Activated naive CD4-positive, alpha-beta T cell (primary cell): ENCODE results near the gene PRPF38A.

Source experiments
- DNase-seq, 4 experiments: peaks; one replicate each; lab custom pipeline; 2025; lab: John Stamatoyannopoulos, UW

The PRPF38A gene

GRCh38 chr1:52400131-52400530 lies 4.3 kb upstream of the PRPF38A start:
- no peak for DNase-seq

GRCh38 chr1:52402860-52403240 lies 1.6 kb upstream of the PRPF38A start:
- no peak for DNase-seq

GRCh38 chr1:52403566-52404115 lies 761 bp upstream of the PRPF38A start:
- peak in 2 of 4 experiments; percentile 14 to 23 for DNase-seq

GRCh38 chr1:52404975-52405338 lies 555 bp downstream of the PRPF38A start:
- DNase-seq: no peak

- no peak for DNase-seq
Observed at GRCh38 chr1:52413410-52413989, 9.1 kb downstream of the PRPF38A start.

GRCh38 chr1:52414942-52415341 lies 10.5 kb downstream of the PRPF38A start:
- DNase-seq: no peak

GRCh38 chr1:52416811-52417210 lies 12.4 kb downstream of the PRPF38A start:
- DNase-seq: no peak

GRCh38 chr1:52420713-52421112 lies 16.3 kb downstream of the PRPF38A start:
- DNase-seq: no peak

GRCh38 chr1:52423055-52423454 lies 18.7 kb downstream of the PRPF38A start:
- no peak for DNase-seq

GRCh38 chr1:52423771-52424170 lies 19.4 kb downstream of the PRPF38A start:
- peak; percentile 2 to 51 (median 34) for DNase-seq

- DNase-seq: no peak
Observed at GRCh38 chr1:52424231-52424636, 19.8 kb downstream of the PRPF38A start.

- no peak for DNase-seq
Observed at GRCh38 chr1:52424813-52425212, 20.4 kb downstream of the PRPF38A start.

GRCh38 chr1:52426371-52426770 lies 22.0 kb downstream of the PRPF38A start:
- no peak for DNase-seq

- DNase-seq: no peak
Observed at GRCh38 chr1:52427152-52427551, 22.8 kb downstream of the PRPF38A start.

- no peak for DNase-seq
Observed at GRCh38 chr1:52432807-52433206, 28.4 kb downstream of the PRPF38A start.

GRCh38 chr1:52435211-52435610 lies 30.8 kb downstream of the PRPF38A start:
- no peak for DNase-seq

GRCh38 chr1:52435650-52436049 lies 31.2 kb downstream of the PRPF38A start:
- no peak for DNase-seq

- no peak for DNase-seq
Observed at GRCh38 chr1:52436817-52437216, 32.4 kb downstream of the PRPF38A start.

GRCh38 chr1:52439976-52440375 lies 35.6 kb downstream of the PRPF38A start:
- DNase-seq: no peak

GRCh38 chr1:52444463-52444862 lies 40.1 kb downstream of the PRPF38A start:
- DNase-seq: no peak

GRCh38 chr1:52454127-52454526 lies 49.7 kb downstream of the PRPF38A start:
- no peak for DNase-seq

GRCh38 chr1:52454779-52455178 lies 50.4 kb downstream of the PRPF38A start:
- no peak for DNase-seq

GRCh38 chr1:52455686-52456085 lies 51.3 kb downstream of the PRPF38A start:
- no peak for DNase-seq

- no peak for DNase-seq
Observed at GRCh38 chr1:52460694-52461093, 56.3 kb downstream of the PRPF38A start.
